CD14-positive monocyte (primary cell): Measurements from ENCODE around the gene ATG10. TPM values are rescaled to one million over a fixed set of nuclear protein-coding genes. Genes with fewer than 3 reads are reported as not detected.

Source experiments
- DNase-seq, 3 donors: peaks; one replicate each; pipeline ENCODE4 v3.0.0-alpha.2; 2011 to 2022
- H2AFZ ChIP-seq: 2 replicates; pipeline ENCODE4 v1.6.0; 2012; ENCODE audit warnings: mild to moderate bottlenecking, low read depth, low read length, inconsistent platforms; ENCODE audit not compliant: insufficient read depth, poor library complexity, severe bottlenecking
- H3K27ac ChIP-seq, 2 donors: 1 replicate in 1 of 2; 2 replicates in 1 of 2; pipeline ENCODE4 v1.5.1; 2012 to 2013; ENCODE audit warnings: low read length in 2 of 2, control low read depth in 1 of 2, inconsistent platforms in 1 of 2, low read depth in 1 of 2, mild to moderate bottlenecking in 1 of 2
- H3K27me3 ChIP-seq, 2 donors: one replicate each; pipeline versions ENCODE4 v1.6.0 to v1.6.1; 2011 to 2013; ENCODE audit warnings: low read length in 2 of 2; ENCODE audit not compliant: control insufficient read depth in 2 of 2, insufficient read depth in 2 of 2
- H3K36me3 ChIP-seq, 2 donors: replicated peaks in 1 of 2; 1 replicate in 1 of 2; 2 replicates in 1 of 2; pipeline versions ENCODE4 v1.5.1 to v1.6.1; 2012 to 2013; ENCODE audit warnings: low read length in 2 of 2, control low read depth in 1 of 2, inconsistent platforms in 1 of 2, mild to moderate bottlenecking in 1 of 2; ENCODE audit not compliant: insufficient read depth in 2 of 2, control insufficient read depth in 1 of 2
- H3K4me1 ChIP-seq, 2 donors: 1 replicate in 1 of 2; 2 replicates in 1 of 2; pipeline versions ENCODE4 v1.5.1 to v1.6.1; 2012 to 2013; ENCODE audit warnings: low read length in 2 of 2, control low read depth in 1 of 2, inconsistent platforms in 1 of 2, mild to moderate bottlenecking in 1 of 2, moderate library complexity in 1 of 2; ENCODE audit not compliant: insufficient read depth in 2 of 2, control insufficient read depth in 1 of 2
- H3K4me2 ChIP-seq: replicated peaks from 2 replicates; pipeline ENCODE3; 2012; ENCODE audit warnings: low read length, moderate library complexity, mild to moderate bottlenecking; ENCODE audit not compliant: poor library complexity, severe bottlenecking; ENCODE audit errors: extremely low read depth
- H3K4me3 ChIP-seq, 3 experiments: fragments of 200-600 bp in 1 of 3; sonication (generic) in 1 of 3; replicated peaks in 1 of 3; 1 replicate in 2 of 3; 2 replicates in 1 of 3; pipeline ENCODE4 v1.5.1; 2011 to 2013; ENCODE audit warnings: low read length in 3 of 3, mild to moderate bottlenecking in 3 of 3, control low read depth in 2 of 3, low read depth in 2 of 3, inconsistent platforms in 1 of 3, moderate library complexity in 1 of 3
- H3K79me2 ChIP-seq: 2 replicates; pipeline ENCODE4 v1.6.0; 2012; ENCODE audit warnings: mild to moderate bottlenecking, control low read depth, inconsistent platforms, low read length, moderate library complexity; ENCODE audit not compliant: insufficient read depth
- H3K9ac ChIP-seq: 2 replicates; pipeline ENCODE4 v1.6.0; 2017; ENCODE audit warnings: low read length, mild to moderate bottlenecking; ENCODE audit not compliant: insufficient read depth, poor library complexity, severe bottlenecking
- H3K9me3 ChIP-seq, 2 donors: replicated peaks in 1 of 2; 1 replicate in 1 of 2; 2 replicates in 1 of 2; pipeline versions ENCODE4 v1.5.1 to v1.6.1; 2012 to 2013; ENCODE audit warnings: low read length in 2 of 2, control low read depth in 1 of 2; ENCODE audit not compliant: control insufficient read depth in 1 of 2, insufficient read depth in 1 of 2
- H4K20me1 ChIP-seq: 2 replicates; pipeline ENCODE4 v1.6.0; 2012; ENCODE audit warnings: mild to moderate bottlenecking, low read length, control low read depth, moderate library complexity; ENCODE audit not compliant: insufficient read depth
- H3K27ac Mint-ChIP-seq, 7 donors: one replicate each; pipeline ENCODE4 v1.8.0; 2020; ENCODE audit warnings: mild to moderate bottlenecking in 7 of 7, mixed read lengths in 7 of 7, moderate library complexity in 6 of 7, inconsistent platforms in 2 of 7
- H3K27me3 Mint-ChIP-seq, 3 donors: one replicate each; pipeline ENCODE4 v1.8.0; 2021 to 2022; ENCODE audit warnings: low read depth in 3 of 3, mild to moderate bottlenecking in 3 of 3, mixed read lengths in 3 of 3, moderate library complexity in 3 of 3, inconsistent platforms in 1 of 3
- H3K36me3 Mint-ChIP-seq, 2 donors: one replicate each; pipeline ENCODE4 v1.8.0; 2020; ENCODE audit warnings: mixed read lengths in 2 of 2, inconsistent platforms in 1 of 2, mild to moderate bottlenecking in 1 of 2
- H3K4me1 Mint-ChIP-seq: one replicate; pipeline ENCODE4 v1.8.0; 2020; ENCODE audit warnings: mild to moderate bottlenecking, mixed read lengths
- H3K4me3 Mint-ChIP-seq, 2 donors: one replicate each; pipeline ENCODE4 v1.8.0; 2020; ENCODE audit warnings: mild to moderate bottlenecking in 2 of 2, mixed read lengths in 2 of 2, moderate library complexity in 1 of 2
- H3K9me3 Mint-ChIP-seq, 7 donors: one replicate each; pipeline ENCODE4 v1.8.0; 2020 to 2022; ENCODE audit warnings: mixed read lengths in 7 of 7, mild to moderate bottlenecking in 6 of 7, moderate library complexity in 6 of 7, inconsistent platforms in 2 of 7
- WGBS: methylation state at CpG from one replicate; pipeline ENCODE4 v1.1.5; 2013; ENCODE audit warnings: missing lambda C conversion rate; ENCODE audit not compliant: insufficient coverage; 5-methylcytosine and 5-hydroxymethylcytosine counted together
- intact Hi-C, 2 donors: fragments of 100-400 bp; cut with micrococcal nuclease; formaldehyde crosslinking; loops; one replicate each; pipeline versions ENCODE4 v1.15.0 to v1.15.1; 2023
- polyA plus RNA-seq, 3 donors: library from polyadenylated mRNA; depleted of rRNA in 1 of 3; unstranded in 2 of 3; stranded (reverse) in 1 of 3; fragments of 300-500 nt in 2 of 3; fragments of >200 nt in 1 of 3; fragmentation: Illumina TruSeq in 2 of 3; gene quantifications; 1 replicate in 2 of 3; 2 replicates in 1 of 3; pipeline ENCODE4 v1.2.3, GENCODE V29; 2012 to 2021
- TF ChIP-seq, protein P1 (sequence below): fragments of 200-600 bp; IDR thresholded peaks from one replicate; pipeline ENCODE4 v1.8.0; 2022; ENCODE audit warnings: antibody characterized with exemption, mild to moderate bottlenecking

Gene ATG10
- polyA plus RNA-seq, 3 donors: 2.1 to 7.9 (median 5.6) TPM

DNA sequence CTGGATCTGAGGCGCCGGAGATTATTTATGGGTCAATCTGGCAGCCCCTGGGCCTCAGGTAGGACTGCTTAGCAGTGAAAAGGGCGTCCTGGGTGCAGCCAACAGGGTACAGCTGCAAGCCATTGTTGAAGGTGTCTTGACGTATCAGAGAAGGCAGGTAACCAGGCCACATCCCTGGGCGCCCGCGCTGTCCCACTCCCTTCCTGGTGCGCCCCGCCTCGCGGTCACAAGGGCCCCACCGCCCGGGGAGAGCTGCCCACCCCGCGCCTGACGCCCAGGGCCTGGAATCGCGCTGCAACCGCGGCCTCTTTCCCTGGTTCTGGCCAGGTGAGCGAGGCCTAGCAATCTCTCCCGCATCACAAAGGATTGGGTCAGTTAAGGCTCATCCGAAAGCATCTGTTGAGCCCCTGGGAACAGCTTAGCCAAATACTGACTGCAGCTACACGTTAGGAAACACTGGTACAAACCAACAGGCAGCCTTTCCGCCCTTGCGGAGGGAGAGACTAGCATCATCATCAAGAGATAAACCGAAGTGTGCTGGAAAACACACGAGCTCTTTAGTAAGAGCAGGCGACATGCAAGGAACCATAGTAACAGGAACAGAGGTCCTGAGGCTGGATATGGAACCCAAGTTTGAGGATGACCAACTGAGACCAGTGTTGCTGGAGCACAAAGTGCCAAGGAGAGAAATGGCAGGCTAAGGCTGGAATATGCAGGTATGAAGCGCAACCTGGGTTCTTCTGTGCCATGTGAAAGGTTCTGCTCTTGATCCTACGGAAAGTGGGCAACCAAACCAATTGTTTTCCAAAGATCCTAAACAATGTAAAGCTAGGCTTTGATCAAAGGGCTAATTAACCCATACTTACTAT lies 302.8 kb downstream of the ATG10 start:
- H3K27me3 ChIP-seq: no peaks in the 10 kb centered on the region
- peaks cover 25 to 38% of the 10 kb centered on the region in 2 donors for H3K36me3 ChIP-seq
- Mint-ChIP-seq H3K4me3 (no peak overlapping the region), H3K36me3 (peaks cover 34 to 50% of the 10 kb centered on the region in 2 donors), H3K27ac (peak overlapping the region in 3 of 7 donors; percentile 38 to 60 (median 42)), H3K4me1 (peaks cover 13% of the 10 kb centered on the region), H3K9me3 (peaks cover 0 to 9% (median 3%) of the 10 kb centered on the region in 7 donors), H3K27me3 (peaks cover 0 to 1% (median 0%) of the 10 kb centered on the region in 3 donors)
- H3K4me2 ChIP-seq: no peak overlapping the region
- 95% methylated on average over 30 of the region's 31 CpGs for WGBS
- intact Hi-C loops: loop anchor here in 1 of 2 donors (5.0 kb wide), 1 partner anchor 972 kb away; the partner anchor contains the start of gene ZCCHC9
- H2AFZ ChIP-seq: no peak overlapping the region
- no peak overlapping the region for H3K27ac ChIP-seq
- peaks cover 16% of the 10 kb centered on the region in 2 donors for H3K4me1 ChIP-seq
- H4K20me1 ChIP-seq: no peaks in the 10 kb centered on the region
- TF ChIP-seq, protein P1, sequence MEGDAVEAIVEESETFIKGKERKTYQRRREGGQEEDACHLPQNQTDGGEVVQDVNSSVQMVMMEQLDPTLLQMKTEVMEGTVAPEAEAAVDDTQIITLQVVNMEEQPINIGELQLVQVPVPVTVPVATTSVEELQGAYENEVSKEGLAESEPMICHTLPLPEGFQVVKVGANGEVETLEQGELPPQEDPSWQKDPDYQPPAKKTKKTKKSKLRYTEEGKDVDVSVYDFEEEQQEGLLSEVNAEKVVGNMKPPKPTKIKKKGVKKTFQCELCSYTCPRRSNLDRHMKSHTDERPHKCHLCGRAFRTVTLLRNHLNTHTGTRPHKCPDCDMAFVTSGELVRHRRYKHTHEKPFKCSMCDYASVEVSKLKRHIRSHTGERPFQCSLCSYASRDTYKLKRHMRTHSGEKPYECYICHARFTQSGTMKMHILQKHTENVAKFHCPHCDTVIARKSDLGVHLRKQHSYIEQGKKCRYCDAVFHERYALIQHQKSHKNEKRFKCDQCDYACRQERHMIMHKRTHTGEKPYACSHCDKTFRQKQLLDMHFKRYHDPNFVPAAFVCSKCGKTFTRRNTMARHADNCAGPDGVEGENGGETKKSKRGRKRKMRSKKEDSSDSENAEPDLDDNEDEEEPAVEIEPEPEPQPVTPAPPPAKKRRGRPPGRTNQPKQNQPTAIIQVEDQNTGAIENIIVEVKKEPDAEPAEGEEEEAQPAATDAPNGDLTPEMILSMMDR: no peak
- H3K9ac ChIP-seq: no peak overlapping the region
- H3K9me3 ChIP-seq: no peaks in the 10 kb centered on the region
- H3K79me2 ChIP-seq: peaks cover 19% of the 10 kb centered on the region
- no peak for DNase-seq
- H3K4me3 ChIP-seq: no peak overlapping the region

DNA sequence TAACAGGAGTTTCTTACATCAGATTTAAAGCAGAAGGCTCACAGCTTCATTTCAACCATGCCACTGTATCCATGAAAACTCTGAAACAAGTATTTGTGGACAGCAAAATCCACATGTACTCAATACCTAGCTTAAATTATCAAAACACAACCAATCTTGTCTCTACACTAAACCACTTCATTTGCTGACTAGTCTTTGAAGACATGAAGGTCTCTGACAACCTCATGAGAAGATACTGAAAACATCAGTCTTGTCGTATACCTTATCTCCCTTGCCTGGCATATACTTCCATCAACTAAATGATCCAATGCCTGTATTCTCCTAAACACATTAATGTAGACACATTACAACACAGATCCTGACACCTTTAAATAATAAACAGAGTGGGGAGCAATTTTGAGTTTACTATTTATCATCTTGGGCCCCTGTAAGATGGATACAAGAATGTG lies 303.4 kb downstream of the ATG10 start:
- H3K36me3 Mint-ChIP-seq: peaks cover 28 to 43% of the 10 kb centered on the region in 2 donors
- peaks cover 25 to 38% of the 10 kb centered on the region in 2 donors for H3K36me3 ChIP-seq
- no peak overlapping the region for H3K4me3 ChIP-seq
- H3K27me3 Mint-ChIP-seq: peaks cover 0 to 1% (median 0%) of the 10 kb centered on the region in 3 donors
- peaks cover 0 to 2% (median 0%) of the 10 kb centered on the region in 7 donors for H3K9me3 Mint-ChIP-seq
- no CpG with 5 or more reads among the region's 1 CpG for WGBS
- no peaks in the 10 kb centered on the region for H3K27me3 ChIP-seq
- H3K4me1 Mint-ChIP-seq: peaks cover 14% of the 10 kb centered on the region
- no peak overlapping the region for H3K4me3 Mint-ChIP-seq
- H2AFZ ChIP-seq: no peak overlapping the region
- no peak overlapping the region for H3K27ac Mint-ChIP-seq
- DNase-seq: no peak
- intact Hi-C loops: loop anchor here in 1 of 2 donors (5.0 kb wide), 1 partner anchor 973 kb away; the partner anchor contains the start of gene ZCCHC9
- H3K27ac ChIP-seq: no peak overlapping the region
- TF ChIP-seq, protein P1: no peak
- H3K4me2 ChIP-seq: no peak overlapping the region
- H3K9me3 ChIP-seq: no peaks in the 10 kb centered on the region
- H4K20me1 ChIP-seq: no peaks in the 10 kb centered on the region
- H3K9ac ChIP-seq: no peak overlapping the region
- peaks cover 16% of the 10 kb centered on the region in 2 donors for H3K4me1 ChIP-seq
- H3K79me2 ChIP-seq: peaks cover 19% of the 10 kb centered on the region
